ENCODE data around the gene TRAF3IP3.

Gene TRAF3IP3, protein sequence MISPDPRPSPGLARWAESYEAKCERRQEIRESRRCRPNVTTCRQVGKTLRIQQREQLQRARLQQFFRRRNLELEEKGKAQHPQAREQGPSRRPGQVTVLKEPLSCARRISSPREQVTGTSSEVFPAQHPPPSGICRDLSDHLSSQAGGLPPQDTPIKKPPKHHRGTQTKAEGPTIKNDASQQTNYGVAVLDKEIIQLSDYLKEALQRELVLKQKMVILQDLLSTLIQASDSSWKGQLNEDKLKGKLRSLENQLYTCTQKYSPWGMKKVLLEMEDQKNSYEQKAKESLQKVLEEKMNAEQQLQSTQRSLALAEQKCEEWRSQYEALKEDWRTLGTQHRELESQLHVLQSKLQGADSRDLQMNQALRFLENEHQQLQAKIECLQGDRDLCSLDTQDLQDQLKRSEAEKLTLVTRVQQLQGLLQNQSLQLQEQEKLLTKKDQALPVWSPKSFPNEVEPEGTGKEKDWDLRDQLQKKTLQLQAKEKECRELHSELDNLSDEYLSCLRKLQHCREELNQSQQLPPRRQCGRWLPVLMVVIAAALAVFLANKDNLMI

DNA sequence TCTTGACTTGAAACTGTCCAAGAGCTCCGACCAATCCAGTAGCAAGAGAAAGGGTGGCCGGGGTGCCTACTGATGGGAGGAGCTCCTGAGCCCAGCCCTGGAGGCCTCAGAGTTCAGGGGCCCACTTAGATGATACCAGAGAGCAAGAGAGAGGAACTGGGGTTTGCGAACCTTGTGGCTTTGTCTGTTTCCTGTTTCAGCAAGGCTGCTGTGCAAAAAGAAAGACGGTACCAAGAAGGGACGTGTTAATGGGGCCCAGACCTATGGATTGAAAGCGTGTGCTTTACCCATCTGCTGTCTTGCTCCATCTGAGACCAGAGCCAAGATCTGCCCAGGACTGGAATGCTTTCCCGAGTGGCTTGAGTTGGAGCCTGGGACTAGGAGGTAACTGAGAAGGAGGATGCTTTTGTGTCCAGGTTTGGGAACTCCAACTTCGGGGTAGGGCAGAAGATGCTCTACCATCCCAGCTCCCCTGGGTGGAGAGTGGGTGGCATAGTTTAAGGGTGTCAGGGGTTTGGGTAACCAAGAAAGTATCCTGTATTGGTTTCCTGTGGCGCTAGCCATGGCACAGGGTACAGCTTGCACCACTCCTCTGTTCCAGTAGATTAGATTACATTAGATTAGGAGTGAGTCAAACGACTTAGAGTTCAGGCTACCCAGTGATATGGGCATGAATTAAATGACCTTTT is at the start of gene TRAF3IP3:
TSS of gene TRAF3IP3 (plus strand) at position 128 of the 689 bp plus-strand sequence. CDS start 3,987 bp downstream, outside the sequence.
- DNase-seq: no peak

DNA sequence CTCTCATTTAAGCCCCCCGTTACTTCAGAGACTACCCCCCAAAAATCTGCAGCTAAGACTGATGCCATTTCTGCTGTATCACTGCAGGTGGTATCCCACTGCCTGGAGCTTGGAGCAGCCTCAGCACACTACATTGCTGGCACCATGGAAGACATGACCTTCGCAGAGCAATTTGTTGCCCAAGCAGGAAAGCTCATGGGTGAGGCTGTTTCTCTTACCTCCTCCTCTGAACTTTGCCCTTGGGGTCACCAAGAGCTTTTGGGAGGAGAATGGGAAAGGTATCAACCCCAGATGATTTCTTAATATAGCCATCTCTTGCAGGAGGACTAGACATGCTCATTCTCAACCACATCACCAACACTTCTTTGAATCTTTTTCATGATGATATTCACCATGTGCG is 49.2 kb upstream of the TRAF3IP3 start:
- no peak for DNase-seq

DNA sequence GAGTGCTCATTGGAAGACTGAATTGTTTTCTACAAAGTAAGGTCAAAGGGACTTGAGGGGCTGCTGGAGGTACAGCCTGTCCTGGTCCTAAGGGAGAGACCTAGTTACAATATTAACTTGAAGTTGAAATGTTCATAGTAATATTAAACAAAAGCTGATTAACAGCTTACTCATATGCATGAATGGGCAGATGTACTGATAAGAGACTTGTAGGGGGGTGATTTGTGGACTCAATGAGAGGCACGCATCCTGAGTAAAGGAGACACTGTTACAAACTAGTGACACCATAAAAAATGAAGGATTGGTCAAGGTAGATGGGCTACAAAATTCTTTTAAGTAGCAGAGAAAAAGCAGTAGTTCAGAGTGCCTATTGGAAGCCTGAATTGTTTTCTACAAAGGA is 48.5 kb upstream of the TRAF3IP3 start:
- no peak for DNase-seq

DNA sequence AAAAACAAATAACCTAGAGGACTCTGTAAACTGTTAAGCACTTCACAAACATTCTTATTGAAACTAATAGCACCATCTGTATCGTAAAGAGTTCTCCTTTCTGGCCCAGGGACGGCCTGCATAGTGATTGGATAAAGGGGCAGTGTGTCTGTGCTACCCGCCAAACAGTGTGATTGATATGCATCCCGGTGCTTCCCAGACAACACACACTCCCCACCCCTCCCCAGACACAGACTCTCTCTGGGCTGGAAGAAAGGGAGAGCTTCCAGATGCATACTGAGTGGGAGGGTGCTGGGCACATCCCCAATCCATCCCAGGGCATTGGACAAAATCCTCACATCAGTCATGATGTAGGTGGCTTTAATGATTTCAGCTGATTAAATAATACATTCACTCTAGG is 47.6 kb upstream of the TRAF3IP3 start:
- no peak for DNase-seq

DNA sequence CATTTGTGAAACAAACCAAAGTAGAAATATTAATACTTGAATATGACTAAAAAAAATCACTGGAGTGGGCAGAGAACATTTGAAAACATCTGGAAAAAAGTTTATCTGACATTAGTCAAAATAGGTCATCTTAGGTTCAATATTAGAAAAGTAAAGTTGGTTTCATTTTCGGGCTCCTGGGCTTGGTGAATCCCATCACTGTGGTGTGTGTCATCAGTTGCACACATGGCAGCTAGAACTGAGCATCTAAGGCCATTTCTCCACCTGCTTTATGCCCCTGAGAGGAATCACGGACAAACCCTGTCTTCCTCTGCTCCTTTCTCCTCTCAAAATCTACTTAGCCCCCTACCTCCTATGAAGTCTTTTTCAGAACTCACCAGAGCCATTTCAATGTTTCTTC is 45.8 kb upstream of the TRAF3IP3 start:
- no peak for DNase-seq

DNA sequence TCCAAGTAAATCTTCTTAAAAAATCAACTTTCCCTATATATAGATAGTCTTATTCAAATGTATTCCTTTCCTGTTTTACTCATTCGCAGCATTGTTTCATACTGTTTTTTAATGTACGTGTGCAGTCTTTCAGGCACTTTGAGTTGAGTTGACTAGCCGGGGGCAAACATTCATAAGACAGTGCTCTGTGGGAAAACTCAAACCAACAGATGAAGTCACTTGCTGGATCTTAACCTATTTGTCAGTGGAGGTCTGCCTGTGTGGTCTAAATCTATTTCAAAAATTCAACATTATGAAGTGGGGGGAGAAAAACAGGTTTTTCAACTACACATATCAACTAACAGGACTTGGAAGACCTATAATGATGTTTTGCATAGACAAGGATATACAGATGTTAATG is 45.0 kb upstream of the TRAF3IP3 start:
- DNase-seq: no peak

DNA sequence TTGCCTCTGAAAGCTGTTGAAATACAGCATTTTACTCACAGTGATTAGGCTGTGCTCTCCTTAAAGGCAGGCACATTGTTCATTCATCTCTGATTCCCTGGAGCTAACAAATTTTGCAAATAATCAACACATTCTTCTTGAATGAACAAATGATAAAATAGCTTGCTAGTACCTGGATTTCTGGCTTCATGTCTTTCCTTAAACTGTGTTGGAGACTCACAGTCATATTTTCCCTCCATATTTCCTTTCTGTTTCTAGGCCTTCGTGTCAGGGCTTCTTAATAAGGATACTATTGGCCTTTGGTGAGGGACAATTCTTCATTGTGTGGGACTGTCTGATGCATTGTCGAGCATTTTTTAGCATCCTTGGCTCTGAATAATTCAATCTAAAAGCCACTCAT is 41.5 kb upstream of the TRAF3IP3 start:
- no peak for DNase-seq

DNA sequence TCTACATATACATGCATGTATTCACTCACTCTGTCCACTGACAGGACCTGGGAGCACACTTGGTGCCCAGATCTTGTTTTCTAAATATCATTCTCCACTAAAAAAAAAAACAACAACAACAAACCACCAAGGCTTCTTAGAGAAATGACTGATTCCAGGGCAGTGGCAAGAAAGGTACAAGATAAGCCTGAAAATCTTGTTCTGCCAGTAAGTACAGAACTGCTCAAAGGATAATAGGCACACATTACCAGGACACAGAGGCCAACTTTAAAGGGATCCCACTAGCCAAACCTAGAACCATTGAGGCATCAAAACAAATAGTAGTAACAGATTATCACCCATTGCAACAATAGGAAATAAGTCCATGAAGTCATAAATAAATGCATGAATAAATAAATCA is 40.5 kb upstream of the TRAF3IP3 start:
- no peak for DNase-seq

DNA sequence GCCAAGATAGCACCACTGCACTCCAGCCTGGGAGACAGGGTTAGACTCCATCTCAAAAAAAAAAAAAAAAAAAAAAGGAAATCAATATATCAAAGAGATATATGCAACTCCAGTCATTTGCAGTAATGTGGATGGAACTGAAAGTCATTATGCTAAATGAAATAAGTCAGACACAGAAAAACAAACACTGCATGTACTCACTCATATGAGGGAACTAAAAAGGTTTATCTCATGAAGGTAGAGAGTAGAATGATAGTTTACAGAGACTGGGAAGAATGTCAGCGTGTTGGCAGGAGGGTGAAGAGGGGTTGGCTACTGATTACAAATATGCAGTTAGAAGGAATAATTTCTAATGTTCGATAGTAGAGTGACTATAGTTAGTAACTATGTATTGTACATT is 38.0 kb upstream of the TRAF3IP3 start:
- DNase-seq: no peak

DNA sequence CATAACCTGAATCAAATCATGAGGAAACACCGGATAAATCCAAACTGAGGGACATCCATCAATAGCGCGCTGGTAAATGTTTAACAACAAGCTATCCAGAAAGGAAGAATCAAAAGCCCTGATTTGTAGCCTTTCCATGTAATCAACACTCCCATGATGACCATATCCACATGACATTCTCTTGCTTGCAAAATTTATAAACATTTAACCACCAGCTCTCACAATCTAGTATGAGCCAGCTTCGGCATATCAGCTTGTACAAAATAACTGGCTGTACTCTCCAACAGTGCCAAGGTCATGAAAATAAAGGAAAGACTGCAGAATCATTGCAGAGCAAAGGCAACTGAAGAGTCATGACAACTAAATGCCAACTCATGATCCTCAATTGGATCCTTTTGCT is 35.5 kb upstream of the TRAF3IP3 start:
- DNase-seq: no peak

DNA sequence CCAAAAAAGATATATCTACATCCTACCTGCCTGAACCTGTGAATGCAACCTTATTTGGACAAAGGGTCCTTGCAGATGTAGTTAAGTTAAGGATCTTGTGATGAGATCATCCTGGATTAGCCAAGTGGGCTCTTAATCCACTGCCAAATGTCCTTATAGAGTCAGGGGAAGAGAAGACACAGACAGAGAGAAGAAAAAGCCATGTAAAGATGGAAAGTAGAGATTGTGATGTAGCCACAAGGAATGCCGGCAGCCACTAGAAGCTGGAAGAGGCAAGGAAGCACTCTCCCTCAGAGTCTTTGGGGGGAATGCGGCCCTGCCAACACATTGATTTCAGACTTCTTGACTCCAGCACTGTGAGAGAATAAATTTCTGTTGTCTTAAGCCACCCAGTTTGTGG is 35.0 kb upstream of the TRAF3IP3 start:
- no peak for DNase-seq

DNA sequence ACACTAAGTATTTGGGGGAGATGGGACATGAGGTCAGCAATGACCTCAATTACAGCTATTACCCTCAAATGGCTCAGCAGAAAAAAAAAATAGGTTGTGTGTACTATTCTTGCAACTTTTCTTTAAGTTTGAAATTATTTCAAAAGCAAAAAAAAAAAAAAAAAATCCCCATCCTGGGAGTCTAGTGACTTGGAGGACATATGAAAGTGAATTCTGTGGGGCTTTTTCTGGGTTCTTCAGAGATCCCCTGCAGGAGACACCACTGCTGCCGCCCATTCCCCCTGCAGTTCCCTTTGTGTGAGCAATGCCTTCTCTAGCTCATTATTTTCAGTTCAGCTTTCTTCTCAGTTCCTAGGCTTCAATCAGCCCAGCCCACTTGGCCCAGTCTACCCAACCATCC is 34.5 kb upstream of the TRAF3IP3 start:
- no peak for DNase-seq

DNA sequence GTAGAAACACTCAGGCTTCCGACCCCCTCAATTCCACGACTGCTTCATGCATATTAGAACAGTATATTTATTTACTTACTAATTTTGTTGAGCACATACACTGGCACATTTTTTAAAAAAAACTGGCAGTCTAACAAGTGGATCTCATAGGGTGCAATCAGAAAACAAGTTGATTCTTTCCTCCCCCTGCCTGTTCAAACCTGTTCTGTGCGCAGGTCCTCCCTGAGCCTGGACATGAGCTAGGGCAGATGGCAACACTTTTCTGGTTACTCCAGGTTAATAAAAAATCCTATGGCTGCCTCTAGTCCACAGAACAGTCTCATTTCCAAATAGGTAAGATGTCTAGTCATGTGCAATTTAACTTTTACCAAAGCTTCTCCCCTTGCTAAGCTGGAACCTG is 32.6 kb upstream of the TRAF3IP3 start:
- DNase-seq: no peak

DNA sequence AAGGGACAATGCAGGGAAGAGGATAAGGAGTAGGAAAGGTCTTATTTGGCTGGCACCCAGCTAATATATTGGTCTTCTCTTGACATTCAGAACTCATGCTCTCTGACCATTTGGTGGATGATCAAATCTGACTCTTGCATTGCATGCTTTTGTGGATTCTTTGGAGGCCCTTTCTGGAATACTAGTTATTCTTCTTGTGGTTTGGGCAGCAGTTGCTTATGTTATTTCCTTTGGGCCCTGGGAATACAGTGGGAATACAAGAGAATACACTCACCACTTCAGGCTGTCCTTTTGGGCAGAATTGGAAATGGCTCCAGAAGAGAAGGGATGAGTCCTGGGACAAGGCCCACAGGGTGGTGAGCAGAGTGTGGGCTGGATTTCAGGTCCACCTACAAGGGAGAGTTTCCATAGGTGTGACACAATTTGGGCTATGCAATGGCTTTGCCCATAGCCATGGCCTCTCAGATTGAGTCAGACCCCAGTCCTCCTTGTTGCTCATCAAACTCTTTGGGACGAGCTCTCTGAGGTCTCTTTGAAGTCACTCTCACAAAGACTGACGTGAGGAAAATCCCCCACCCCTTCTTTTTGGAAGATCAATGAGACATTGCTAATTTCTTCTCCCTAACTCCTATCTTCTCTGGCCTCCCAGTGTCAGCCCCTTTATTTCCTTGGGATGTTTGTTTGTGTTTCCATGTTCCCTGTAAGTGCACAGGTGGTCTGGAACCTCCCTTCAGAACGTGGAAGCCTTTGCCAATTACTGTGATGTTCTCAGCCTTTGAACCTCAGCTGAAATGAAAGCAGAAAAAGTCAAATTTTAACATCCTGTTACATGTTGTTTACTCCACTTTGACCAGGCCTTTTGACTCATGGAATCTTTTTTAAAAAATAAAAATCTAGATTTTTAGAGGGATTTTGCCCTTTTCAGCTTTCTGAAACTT is 31.8 kb upstream of the TRAF3IP3 start:
- DNase-seq: no peak

DNA sequence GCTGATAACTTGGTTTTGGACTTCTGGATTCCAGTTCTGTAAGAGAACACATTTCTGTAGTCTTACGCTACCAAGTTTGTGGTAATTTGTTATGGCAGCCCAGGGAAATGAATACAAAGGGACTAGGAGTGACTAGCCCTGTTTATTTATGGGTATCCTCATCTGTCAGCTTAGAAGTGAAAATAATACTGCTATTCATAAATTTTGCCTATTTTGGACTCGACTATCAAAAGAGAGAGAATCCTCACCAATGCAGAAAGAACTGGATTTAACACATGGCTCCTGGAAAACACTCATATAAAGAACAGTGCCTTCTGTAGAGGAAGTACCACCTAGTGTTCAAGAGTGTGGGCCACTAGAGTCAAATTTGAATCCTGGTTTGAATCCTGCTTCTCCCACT is 28.6 kb upstream of the TRAF3IP3 start:
- DNase-seq: no peak

DNA sequence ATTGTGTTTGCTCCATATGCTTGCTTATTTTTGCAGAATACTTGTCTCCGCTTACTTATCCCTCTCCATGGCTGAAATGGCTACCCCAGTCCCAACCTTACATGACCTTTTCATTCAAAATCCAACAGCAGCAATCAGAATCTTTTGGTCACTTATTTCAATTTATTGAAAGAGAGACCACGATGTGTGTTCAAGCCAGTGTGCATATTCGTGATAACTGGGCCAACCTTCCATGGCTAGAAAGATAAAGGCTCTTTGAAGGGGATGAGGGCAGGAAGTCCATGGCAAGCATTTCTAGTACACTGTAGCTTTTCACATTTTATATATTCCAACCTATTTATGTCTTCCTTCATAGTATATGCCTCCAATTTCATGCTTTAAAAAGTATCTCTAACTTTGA is 28.1 kb upstream of the TRAF3IP3 start:
- no peak for DNase-seq

DNA sequence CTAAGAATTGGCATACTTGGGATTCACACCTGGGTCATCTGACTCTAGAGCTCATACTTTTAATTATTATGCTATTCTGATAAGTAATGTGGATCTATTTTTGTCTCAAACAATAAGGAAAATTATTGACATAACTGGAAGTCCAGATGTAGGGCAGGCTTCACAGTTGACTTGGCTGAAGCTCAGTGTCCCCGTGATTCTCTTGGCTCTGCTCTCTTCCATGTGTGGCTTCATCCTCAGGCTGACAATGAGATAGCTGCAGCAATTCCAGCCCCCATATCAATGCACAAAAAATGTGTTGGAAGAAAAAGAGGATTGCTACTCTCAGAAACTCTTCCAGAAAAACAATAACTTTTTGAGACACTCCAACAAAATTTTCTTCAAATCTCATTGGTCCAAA is 27.4 kb upstream of the TRAF3IP3 start:
- no peak for DNase-seq

DNA sequence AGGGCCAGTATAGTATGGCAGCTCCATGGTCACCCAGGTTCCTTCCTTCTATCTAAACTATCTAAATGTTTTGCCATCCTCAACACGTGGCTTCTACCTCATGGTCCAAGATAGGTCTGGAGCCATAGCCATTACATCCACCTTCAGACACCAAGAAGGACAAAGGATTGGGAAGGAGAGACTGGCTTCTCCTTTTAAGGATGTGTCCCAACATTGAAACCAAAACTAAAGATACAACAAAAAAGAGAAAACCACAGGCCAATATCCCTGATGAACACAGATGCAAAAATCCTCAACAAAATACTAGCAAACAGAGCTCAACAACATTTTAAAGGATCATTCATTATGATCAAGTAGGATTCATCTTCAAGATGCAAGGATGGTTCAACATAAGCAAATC is 26.4 kb upstream of the TRAF3IP3 start:
- no peak for DNase-seq

DNA sequence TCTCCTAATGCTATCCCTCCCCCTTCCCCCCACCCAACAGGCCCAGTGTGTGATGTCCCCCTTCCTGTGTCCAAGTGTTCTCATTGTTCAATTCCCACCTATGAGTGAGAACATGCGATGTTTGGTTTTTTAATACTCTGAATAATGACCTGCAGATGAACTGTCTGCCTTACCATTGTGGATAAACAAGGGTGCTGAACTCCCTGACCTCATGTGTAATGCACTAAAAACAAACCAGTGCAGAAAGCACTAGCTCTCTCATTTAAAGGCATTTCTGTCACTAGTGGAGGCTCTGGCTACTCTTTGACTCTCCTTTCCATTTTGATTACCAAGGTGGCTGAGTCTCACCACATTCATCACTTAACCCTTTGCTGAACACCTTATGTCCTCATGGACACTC is 23.1 kb upstream of the TRAF3IP3 start:
- no peak for DNase-seq

DNA sequence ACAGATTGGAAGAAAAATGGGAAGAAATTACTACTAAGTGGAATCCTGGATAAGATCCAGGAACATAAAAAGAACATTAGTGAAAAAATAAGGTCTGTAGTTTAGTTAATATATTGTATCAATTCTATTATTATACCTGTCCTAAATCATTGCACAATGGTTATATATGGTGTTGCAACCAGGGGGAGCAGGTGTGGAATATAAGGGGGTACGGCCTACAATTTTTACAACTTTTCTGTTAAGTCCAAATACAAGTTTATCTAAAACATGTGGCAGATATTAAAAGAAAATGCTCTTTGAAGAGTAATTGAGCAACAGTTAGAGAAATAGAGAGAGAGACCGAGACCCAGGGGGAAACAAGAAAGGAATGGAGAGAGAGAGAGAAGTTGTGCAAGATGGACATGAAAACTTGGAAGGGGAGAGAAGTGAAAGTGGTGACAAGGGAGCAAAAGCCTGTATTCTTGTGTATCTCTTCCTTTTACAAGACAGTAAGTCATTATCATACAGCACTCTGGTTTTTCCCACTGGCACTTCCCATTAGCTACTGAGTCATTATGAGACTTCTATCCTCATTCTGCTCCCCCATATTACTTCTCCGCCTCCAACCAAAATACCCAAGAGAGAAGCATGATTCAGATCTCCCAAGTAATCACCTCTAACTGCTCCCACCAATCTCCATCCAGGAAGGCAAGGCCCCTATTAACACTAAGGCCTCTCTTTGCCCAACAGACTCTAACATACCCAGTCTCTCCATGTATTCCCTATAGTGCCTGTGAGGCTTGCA is 22.3 kb upstream of the TRAF3IP3 start:
- no peak for DNase-seq

DNA sequence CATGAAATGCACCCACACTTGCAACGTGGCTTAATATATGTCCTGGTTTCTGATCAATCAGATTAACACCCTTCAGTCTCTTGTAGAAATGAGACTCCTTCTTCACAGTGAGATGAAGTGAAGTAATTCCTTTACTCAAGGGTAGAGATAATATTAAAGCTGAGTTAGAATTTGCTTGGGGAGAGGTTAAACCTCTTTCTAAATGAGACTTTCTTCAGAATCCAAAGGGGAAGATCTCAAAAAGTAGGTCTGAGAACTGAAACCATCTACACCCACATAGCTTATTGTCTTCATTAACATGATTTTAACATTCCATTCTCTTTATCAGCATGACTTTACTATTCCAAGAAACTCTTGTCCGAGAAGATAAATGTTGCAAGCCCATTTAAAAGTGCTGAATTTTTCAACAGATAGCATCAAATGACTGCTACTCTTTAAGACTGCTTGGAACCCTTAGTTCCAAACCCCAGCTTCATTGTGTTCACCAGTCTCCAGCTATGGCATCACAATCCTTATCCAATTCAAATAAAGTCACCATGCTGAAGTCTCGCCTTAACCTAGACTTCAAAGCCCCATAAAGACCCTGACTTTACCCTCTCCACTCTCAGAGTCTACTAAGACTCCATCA is 19.2 kb upstream of the TRAF3IP3 start:
- no peak for DNase-seq

DNA sequence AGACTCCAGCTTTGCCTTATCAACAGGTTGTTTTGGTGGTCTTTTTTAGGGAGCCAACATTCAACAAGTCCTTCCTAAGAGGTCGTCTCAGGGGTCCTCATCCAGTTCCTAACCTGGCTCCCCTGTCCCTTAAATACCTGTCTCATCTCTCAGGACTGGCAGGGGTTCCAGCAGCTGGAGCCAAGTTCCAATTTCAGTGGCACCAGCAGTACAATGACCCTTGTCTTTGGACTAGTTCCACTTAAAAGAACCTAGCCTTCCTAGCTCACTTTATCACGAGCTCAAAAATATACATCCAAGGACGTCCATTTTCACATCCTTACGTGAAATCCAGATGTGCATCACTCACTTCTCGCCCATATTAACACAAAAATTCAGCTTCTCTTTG is 18.7 kb upstream of the TRAF3IP3 start:
- no peak for DNase-seq

All from NCI-H774 (cell line).